Lower lobe of right lung (tissue), 2 donors: Measurements from ENCODE around the gene REX1BD. TPM values are rescaled to one million over a fixed set of nuclear protein-coding genes. Genes with fewer than 3 reads are reported as not detected.

ENCODE experiments used
- ATAC-seq, 2 donors: fragments of 200-7000 bp; cut with Tn5 transposase; one replicate each; pipeline ENCODE4 v1.9.1; 2020 to 2022; ENCODE audit warnings: mild to moderate bottlenecking in 2 of 2, moderate library complexity in 2 of 2
- DNase-seq: peaks from one replicate; pipeline ENCODE4 v3.0.0-alpha.2; 2020
- H3K27ac ChIP-seq: fragments of 200-600 bp; one replicate; pipeline ENCODE4 v1.8.0; 2022
- H3K27me3 ChIP-seq: fragments of 200-600 bp; one replicate; pipeline ENCODE4 v1.8.0; 2022; ENCODE audit warnings: low read depth
- H3K36me3 ChIP-seq: fragments of 200-600 bp; one replicate; pipeline ENCODE4 v1.8.0; 2022; ENCODE audit warnings: mild to moderate bottlenecking
- H3K4me1 ChIP-seq: fragments of 200-600 bp; one replicate; pipeline ENCODE4 v1.8.0; 2022
- H3K4me3 ChIP-seq: fragments of 200-600 bp; one replicate; pipeline ENCODE4 v1.8.0; 2022; ENCODE audit warnings: mild to moderate bottlenecking
- H3K9me3 ChIP-seq: fragments of 200-600 bp; one replicate; pipeline ENCODE4 v1.8.0; 2022
- intact Hi-C: fragments of 100-400 bp; cut with DNase I; formaldehyde crosslinking; loops from one replicate; pipeline ENCODE4 v1.11.0; 2022
- total RNA-seq: library from RNA; stranded (reverse); fragmentation: NEBNext Ultra II Directional; extraction: Animal tissue kit (Norgen Biotek cat#: 25700); gene quantifications from one replicate; pipeline ENCODE4 v1.2.1, GENCODE V29; 2021
- TF ChIP-seq, protein P1 (sequence below): fragments of 200-600 bp; IDR thresholded peaks from one replicate; pipeline ENCODE4 v1.8.0; 2022; ENCODE audit warnings: antibody characterized with exemption, mild to moderate bottlenecking
- donor health status: DM: no; HTN: yes; CAD: no; lungs with severe emphysema.

The REX1BD gene
- total RNA-seq, 1 donor from 2014 or later: 60.4 TPM

- TF ChIP-seq, protein P1, sequence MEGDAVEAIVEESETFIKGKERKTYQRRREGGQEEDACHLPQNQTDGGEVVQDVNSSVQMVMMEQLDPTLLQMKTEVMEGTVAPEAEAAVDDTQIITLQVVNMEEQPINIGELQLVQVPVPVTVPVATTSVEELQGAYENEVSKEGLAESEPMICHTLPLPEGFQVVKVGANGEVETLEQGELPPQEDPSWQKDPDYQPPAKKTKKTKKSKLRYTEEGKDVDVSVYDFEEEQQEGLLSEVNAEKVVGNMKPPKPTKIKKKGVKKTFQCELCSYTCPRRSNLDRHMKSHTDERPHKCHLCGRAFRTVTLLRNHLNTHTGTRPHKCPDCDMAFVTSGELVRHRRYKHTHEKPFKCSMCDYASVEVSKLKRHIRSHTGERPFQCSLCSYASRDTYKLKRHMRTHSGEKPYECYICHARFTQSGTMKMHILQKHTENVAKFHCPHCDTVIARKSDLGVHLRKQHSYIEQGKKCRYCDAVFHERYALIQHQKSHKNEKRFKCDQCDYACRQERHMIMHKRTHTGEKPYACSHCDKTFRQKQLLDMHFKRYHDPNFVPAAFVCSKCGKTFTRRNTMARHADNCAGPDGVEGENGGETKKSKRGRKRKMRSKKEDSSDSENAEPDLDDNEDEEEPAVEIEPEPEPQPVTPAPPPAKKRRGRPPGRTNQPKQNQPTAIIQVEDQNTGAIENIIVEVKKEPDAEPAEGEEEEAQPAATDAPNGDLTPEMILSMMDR: no peak
- H3K36me3 ChIP-seq: peaks cover 4% of the 10 kb centered on the region
- intact Hi-C loops: no loop called here
- H3K4me3 ChIP-seq: peak overlapping the region; percentile 78
- H3K27ac ChIP-seq: peak overlapping the region; percentile 87
- DNase-seq: no peak
- no peaks in the 10 kb centered on the region for H3K27me3 ChIP-seq
- peaks cover 20% of the 10 kb centered on the region for H3K4me1 ChIP-seq
- H3K9me3 ChIP-seq: no peaks in the 10 kb centered on the region
- ATAC-seq: no peak
Observed at GRCh38 chr19:18637673-18638630, 49.4 kb downstream of the REX1BD start.

GRCh38 chr19:18639706-18640243 lies 51.2 kb downstream of the REX1BD start:
- no peak for DNase-seq
- H3K4me3 ChIP-seq: no peak overlapping the region
- H3K4me1 ChIP-seq: peaks cover 25% of the 10 kb centered on the region
- H3K27ac ChIP-seq: no peak overlapping the region
- intact Hi-C loops: no loop called here
- TF ChIP-seq, protein P1: no peak
- H3K36me3 ChIP-seq: peaks cover 4% of the 10 kb centered on the region
- ATAC-seq: no peak
- H3K9me3 ChIP-seq: no peaks in the 10 kb centered on the region
- no peaks in the 10 kb centered on the region for H3K27me3 ChIP-seq

Other genes with a start within 250 kb of the REX1BD start
- gene PGPEP1, start 248.2 kb upstream of the REX1BD start, total RNA-seq: 40.9 TPM
- 21.2 TPM for gene GDF15, start 202.6 kb upstream of the REX1BD start, total RNA-seq
- gene LRRC25, start 191.2 kb upstream of the REX1BD start, total RNA-seq: 35.4 TPM
- 65.6 TPM for gene SSBP4, start 169.4 kb upstream of the REX1BD start, total RNA-seq
- gene ISYNA1, start 150.7 kb upstream of the REX1BD start, total RNA-seq: 30.6 TPM
- 19.7 TPM for gene ELL, start 66.7 kb upstream of the REX1BD start, total RNA-seq
- 195 TPM for gene FKBP8, start 45.2 kb upstream of the REX1BD start, total RNA-seq
- 71.9 TPM for gene KXD1, start 30.9 kb upstream of the REX1BD start, total RNA-seq
- 884 TPM for gene UBA52, start 16.9 kb upstream of the REX1BD start, total RNA-seq
- gene CRLF1, start 18.0 kb downstream of the REX1BD start, total RNA-seq: 19.9 TPM
- 1.1 TPM for gene TMEM59L, start 24.1 kb downstream of the REX1BD start, total RNA-seq
- 14.5 TPM for gene KLHL26, start 48.2 kb downstream of the REX1BD start, total RNA-seq
- gene CRTC1, start 94.9 kb downstream of the REX1BD start, total RNA-seq: 16.2 TPM
- gene COMP, start 202.5 kb downstream of the REX1BD start, total RNA-seq: 2.3 TPM
- gene UPF1, start 243.2 kb downstream of the REX1BD start, total RNA-seq: 75.8 TPM